Neural cell (in vitro differentiated cells): ENCODE data around the gene PODN. TPM values are rescaled to one million over a fixed set of nuclear protein-coding genes. Genes with fewer than 3 reads are reported as not detected.

Source experiments
- H2AFZ ChIP-seq: fragments of 200-600, 300-800 bp; sonication (generic), shearing (Covaris generic); 2 replicates; pipeline ENCODE4 v1.6.0; 2014; ENCODE audit warnings: low read depth, mild to moderate bottlenecking, antibody characterized with exemption, low read length, moderate library complexity
- H3F3A ChIP-seq: fragments of 200-600 bp; shearing (Covaris generic); 2 replicates; pipeline ENCODE4 v1.6.1; 2016; ENCODE audit warnings: mild to moderate bottlenecking, moderate library complexity, mixed read lengths, antibody characterized with exemption, low read length; ENCODE audit not compliant: insufficient read depth, poor library complexity, severe bottlenecking
- H3K27ac ChIP-seq: fragments of 200-600, 300-800 bp; sonication (generic), shearing (Covaris generic); 2 replicates; pipeline ENCODE4 v1.5.1; 2014; ENCODE audit warnings: mild to moderate bottlenecking, low read length, moderate library complexity
- H3K27me3 ChIP-seq: fragments of 300-800, 200-600 bp; sonication (generic), shearing (Covaris generic); 2 replicates; pipeline ENCODE4 v1.6.0; 2014; ENCODE audit warnings: mild to moderate bottlenecking, low read depth, low read length, moderate library complexity; ENCODE audit not compliant: insufficient read depth
- H3K36me3 ChIP-seq: fragments of 300-800, 200-600 bp; sonication (generic), shearing (Covaris generic); 2 replicates; pipeline ENCODE4 v1.5.1; 2014; ENCODE audit warnings: mild to moderate bottlenecking, antibody characterized with exemption, low read length, moderate library complexity; ENCODE audit not compliant: insufficient read depth
- H3K4me2 ChIP-seq: fragments of 300-800, 200-600 bp; sonication (generic), shearing (Covaris generic); 2 replicates; pipeline ENCODE4 v1.6.0; 2014; ENCODE audit warnings: mild to moderate bottlenecking, low read length
- H3K4me3 ChIP-seq: fragments of 300-800, 200-600 bp; sonication (generic), shearing (Covaris generic); 2 replicates; pipeline ENCODE4 v1.5.1; 2014; ENCODE audit warnings: mild to moderate bottlenecking, low read length, moderate library complexity
- H3K79me2 ChIP-seq: fragments of 200-600 bp; shearing (Covaris generic); replicated peaks from 2 replicates; pipeline ENCODE4 v1.6.0; 2014; ENCODE audit warnings: mild to moderate bottlenecking, low read length, moderate library complexity; ENCODE audit not compliant: insufficient read depth
- H3K9ac ChIP-seq: fragments of 300-800, 200-600 bp; sonication (generic), shearing (Covaris generic); 2 replicates; pipeline ENCODE4 v1.6.1; 2016; ENCODE audit warnings: mild to moderate bottlenecking, low read length, mixed read lengths
- H3K9me2 ChIP-seq: fragments of 200-600 bp; shearing (Covaris generic); 2 replicates; pipeline ENCODE4 v1.6.1; 2016; ENCODE audit warnings: mild to moderate bottlenecking, low read length, mixed read lengths; ENCODE audit not compliant: insufficient read depth
- H3K9me3 ChIP-seq: fragments of 200-600, 300-800 bp; sonication (generic), shearing (Covaris generic); 2 replicates; pipeline ENCODE4 v1.6.1; 2016; ENCODE audit warnings: mild to moderate bottlenecking, mixed run types, low read length, moderate library complexity, mixed read lengths
- H4K20me1 ChIP-seq: fragments of 200-600 bp; shearing (Covaris generic); 2 replicates; pipeline ENCODE4 v1.6.1; 2016; ENCODE audit warnings: mild to moderate bottlenecking, mixed run types; ENCODE audit not compliant: insufficient read depth
- CTCF ChIP-seq: fragments of 450-650 bp; IDR thresholded peaks from 2 replicates; pipeline ENCODE4 v1.5.1; 2014; ENCODE audit warnings: antibody characterized with exemption, mild to moderate bottlenecking, moderate library complexity; ENCODE audit not compliant: poor library complexity, severe bottlenecking
- EP300 ChIP-seq: fragments of 450-650 bp; conservative IDR thresholded peaks from 2 replicates; pipeline ENCODE4 v1.6.1; 2014; ENCODE audit warnings: antibody characterized with exemption, mild to moderate bottlenecking, moderate library complexity; ENCODE audit not compliant: poor library complexity, severe bottlenecking
- EZH2 ChIP-seq: fragments of 200-600, 300-800 bp; shearing (Covaris generic), sonication (generic); IDR thresholded peaks from 2 replicates; pipeline ENCODE4 v1.6.1; 2014; ENCODE audit warnings: antibody characterized with exemption, low read length, borderline replicate concordance, mild to moderate bottlenecking; ENCODE audit not compliant: insufficient read depth, poor library complexity, severe bottlenecking
- MXI1 ChIP-seq: fragments of 450-650 bp; conservative IDR thresholded peaks from 2 replicates; pipeline ENCODE4 v1.6.1; 2014; ENCODE audit warnings: antibody characterized with exemption, mild to moderate bottlenecking; ENCODE audit not compliant: poor library complexity, severe bottlenecking
- POLR2AphosphoS5 ChIP-seq: IDR thresholded peaks from 2 replicates; pipeline ENCODE4 v1.6.1; 2012
- RAD21 ChIP-seq: fragments of 450-650 bp; conservative IDR thresholded peaks from 2 replicates; pipeline ENCODE4 v1.6.1; 2014; ENCODE audit warnings: antibody characterized with exemption, mild to moderate bottlenecking, moderate library complexity
- REST ChIP-seq: IDR thresholded peaks from 2 replicates; pipeline ENCODE4 v1.6.1; 2012; ENCODE audit warnings: borderline replicate concordance
- SMC3 ChIP-seq: fragments of 450-650 bp; conservative IDR thresholded peaks from 2 replicates; pipeline ENCODE4 v1.6.1; 2014; ENCODE audit warnings: antibody characterized with exemption, mild to moderate bottlenecking, moderate library complexity; ENCODE audit not compliant: poor library complexity
- TAF1 ChIP-seq: IDR thresholded peaks from 2 replicates; pipeline ENCODE4 v1.6.1; 2012; ENCODE audit warnings: low read depth
- polyA plus RNA-seq: library from polyadenylated mRNA; depleted of rRNA; stranded (reverse); fragments of >200 nt; gene quantifications from 2 replicates; pipeline ENCODE4 v1.2.3, GENCODE V29; 2014

PODN gene
- polyA plus RNA-seq, 1 donor from 2014 or later: 0.07 TPM

GRCh38 chr1:53082826-53083455, 20.9 kb downstream of the PODN start:
- Histone ChIP-seq H3K79me2 (no peaks in the 10 kb centered on the region), H3K36me3 (no peaks in the 10 kb centered on the region), H3K4me3 (no peak overlapping the region), H3K9ac (no peak overlapping the region), H3K4me2 (no peak overlapping the region), H3K9me3 (no peaks in the 10 kb centered on the region), H3K9me2 (no peaks in the 10 kb centered on the region), H4K20me1 (no peaks in the 10 kb centered on the region), H3F3A (no peaks in the 10 kb centered on the region), H2AFZ (no peak overlapping the region), H3K27ac (no peak overlapping the region), H3K27me3 (no peaks in the 10 kb centered on the region)
- TF ChIP-seq REST (no peak), EZH2 (no peak), SMC3 (no peak)

- H4K20me1 ChIP-seq: no peaks in the 10 kb centered on the region
- H3K9ac ChIP-seq: no peak overlapping the region
- no peaks in the 10 kb centered on the region for H3K9me3 ChIP-seq
- TF ChIP-seq REST (no peak), SMC3 (no peak), TAF1 (no peak), CTCF (no peak), EZH2 (no peak), MXI1 (no peak), EP300 (no peak), RAD21 (no peak), POLR2AphosphoS5 (no peak)
- H3K27ac ChIP-seq: no peak overlapping the region
- no peaks in the 10 kb centered on the region for H3K9me2 ChIP-seq
- no peaks in the 10 kb centered on the region for H3K79me2 ChIP-seq
- H3K36me3 ChIP-seq: no peaks in the 10 kb centered on the region
- no peaks in the 10 kb centered on the region for H3K27me3 ChIP-seq
- H3F3A ChIP-seq: no peaks in the 10 kb centered on the region
- H3K4me2 ChIP-seq: no peak overlapping the region
- no peak overlapping the region for H2AFZ ChIP-seq
- H3K4me3 ChIP-seq: no peak overlapping the region
These were observed 21.9 kb downstream of the PODN start for GRCh38 chr1:53083636-53084588.
